HG03064 (cell line): ENCODE measurements around the gene HAGH.

Experiments
- ATAC-seq: cut with Tn5 transposase; IDR thresholded peaks from one replicate; pipeline ENCODE4 v1.9.1; 2021; ENCODE audit warnings: low read depth; ENCODE audit not compliant: unreplicated experiment

Gene HAGH

DNA sequence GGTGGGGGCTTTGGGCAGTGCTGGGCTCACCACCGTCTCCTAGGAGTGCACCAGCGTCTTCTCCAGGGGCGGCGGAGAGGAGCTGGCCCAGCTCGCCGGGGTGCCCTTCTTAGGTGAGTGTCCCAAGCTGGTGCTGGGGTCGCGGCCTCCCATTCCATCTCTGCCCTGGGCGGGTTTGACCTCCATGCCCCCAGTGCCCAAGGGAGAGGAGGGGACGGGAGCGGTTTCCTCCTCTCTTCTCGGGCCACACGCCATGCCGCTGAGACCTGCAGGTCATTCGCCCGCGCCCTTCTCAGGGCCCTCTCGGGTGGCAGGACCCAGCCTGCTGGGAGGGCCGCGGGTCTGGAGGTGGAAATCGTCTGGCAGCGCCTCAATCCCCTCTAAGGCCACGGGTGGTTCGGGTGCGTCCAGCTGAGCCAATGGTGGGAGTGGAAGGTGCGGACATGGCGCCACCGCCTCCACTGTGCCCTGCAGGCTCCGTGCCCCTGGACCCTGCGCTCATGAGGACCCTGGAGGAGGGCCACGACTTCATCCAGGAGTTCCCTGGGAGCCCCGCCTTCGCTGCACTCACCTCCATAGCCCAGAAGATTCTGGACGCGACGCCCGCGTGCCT, 38.4 kb downstream of the HAGH start:
- no peak for ATAC-seq

DNA sequence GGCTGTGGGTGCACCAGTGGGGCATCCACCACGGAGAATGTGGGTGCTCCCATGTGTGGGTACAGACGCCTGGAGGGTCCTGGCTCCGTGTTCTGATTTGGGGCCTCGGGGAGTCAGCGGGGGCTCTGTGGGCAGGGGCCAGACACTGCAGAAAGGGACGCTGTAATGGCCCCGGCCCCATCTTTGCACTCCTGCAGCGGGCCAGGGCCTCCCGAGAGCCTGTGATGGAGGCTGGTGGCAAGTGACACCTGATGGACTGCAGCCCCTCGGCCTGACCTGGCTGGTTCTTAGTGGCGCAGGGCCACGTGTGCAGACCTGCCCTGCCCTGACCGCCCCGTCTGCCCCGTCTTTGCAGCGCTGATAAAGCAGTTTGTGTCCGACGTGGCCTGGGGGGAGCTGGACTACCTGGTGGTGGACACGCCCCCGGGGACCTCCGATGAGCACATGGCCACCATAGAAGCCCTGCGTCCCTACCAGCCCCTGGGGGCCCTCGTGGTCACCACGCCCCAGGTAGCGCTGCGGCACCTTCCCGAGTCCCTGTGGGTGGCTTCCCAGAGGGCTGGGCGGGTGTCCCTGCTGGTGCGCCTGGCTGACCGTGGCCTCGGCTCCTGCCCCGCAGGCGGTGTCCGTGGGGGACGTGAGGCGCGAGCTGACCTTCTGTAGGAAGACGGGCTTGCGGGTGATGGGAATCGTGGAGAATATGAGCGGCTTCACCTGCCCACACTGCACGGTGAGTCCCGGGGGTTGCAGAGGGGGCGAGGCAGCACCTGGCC, 39.1 kb downstream of the HAGH start:
- ATAC-seq = no peak

DNA sequence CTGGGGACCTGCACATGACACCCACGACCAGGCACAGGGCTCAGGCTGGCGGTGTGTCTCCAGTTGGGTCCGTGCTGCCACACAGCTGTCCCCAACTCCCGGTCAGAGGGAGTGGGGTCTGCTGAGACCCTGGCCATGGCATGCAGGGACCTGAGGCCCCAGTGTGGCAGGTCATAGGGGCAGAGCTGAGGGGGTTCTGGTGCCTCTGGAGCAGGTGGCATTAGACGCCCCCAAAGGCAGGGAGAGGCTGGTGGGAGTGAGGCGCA, 39.6 kb downstream of the HAGH start:
- ATAC-seq = no peak

DNA sequence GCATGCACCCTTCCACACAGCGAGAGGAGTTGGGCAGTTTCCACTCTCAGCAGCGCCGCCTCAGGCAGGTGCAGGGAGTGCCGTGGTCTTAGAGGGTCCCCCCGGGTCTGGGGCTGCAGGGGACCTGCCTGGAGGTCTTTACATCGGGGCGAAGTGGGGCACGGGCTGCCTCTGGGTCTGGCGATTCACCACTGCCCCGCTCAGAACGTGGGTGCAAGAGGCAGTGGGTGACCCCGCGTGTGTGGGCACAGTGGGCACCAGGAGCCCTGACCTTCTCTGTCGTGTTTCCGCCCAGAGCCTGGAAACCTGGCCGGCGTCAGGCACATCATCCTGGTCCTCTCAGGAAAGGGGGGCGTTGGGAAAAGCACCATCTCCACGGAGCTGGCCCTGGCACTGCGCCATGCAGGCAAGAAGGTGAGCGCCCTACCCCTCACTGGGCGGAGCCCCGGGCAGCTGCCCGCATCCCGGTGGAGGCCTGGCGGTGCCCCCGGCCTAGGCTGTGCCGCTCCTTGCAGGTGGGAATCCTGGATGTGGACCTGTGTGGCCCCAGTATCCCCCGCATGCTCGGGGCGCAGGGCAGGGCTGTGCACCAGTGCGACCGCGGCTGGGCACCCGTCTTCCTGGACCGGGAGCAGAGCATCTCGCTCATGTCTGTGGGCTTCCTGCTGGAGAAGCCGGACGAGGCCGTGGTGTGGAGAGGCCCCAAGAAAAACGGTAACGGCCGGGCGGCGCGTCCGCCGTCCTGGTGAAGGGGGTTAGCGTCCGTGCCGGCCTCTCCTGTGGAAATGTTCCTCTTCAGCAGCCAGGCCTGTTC, 40.2 kb downstream of the HAGH start:
- no peak for ATAC-seq

DNA sequence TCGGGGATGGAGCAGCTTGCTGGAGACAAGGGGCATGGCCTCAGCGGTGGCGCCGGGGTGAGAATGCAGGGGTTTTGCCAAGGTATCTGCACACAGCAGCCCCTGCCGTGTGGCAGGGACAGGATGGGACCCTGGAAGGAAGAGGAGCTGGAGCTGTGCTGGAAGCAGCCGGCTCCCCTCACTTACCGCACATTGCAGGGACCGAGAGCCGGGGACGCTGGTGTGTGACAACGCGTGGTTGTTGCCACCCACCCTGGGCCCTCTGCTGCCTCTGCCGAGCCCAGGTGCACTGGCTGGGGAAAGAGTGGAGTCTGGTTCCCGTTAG, 40.8 kb downstream of the HAGH start:
- no peak for ATAC-seq

DNA sequence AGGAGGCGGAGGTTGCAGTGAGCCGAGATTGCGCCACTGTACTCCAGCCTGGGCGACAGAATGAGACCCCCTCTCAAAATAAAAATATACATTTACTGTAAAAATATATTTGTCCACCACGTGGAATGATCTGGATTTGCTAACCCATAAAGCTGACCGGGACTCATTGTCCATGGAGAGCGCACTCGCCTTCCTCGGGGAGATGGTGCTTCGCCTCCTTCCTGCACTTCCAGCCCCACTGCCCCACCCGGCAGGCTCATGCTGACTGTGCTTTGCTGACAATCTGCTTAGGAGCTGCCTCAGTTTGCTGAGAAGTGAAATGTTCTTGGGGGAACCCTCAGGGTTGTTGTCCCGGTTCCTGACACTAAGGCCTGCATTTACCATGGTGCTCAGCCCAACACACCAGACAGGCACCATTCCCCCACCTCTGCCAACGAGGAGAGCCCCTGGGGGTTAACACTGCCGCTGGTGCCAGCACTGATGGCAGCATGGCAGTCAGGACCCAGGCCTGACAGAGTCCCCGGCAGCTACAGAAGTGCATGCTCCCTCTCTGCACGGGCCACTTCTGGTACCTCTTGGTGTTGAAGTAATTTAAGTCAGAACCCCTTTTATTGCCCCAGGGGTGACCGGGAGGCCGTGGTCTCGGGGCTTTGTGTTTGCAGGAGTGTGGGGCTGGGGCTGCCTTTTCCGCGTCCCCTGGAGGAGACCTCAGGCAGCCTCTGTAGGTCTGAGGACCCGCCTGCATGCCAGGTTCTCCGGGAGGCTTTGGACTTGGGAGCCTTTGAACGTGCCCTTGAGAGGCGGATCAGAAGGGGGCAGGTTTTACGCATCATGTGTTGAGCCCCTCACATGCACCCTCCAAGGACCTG, 41.4 kb downstream of the HAGH start:
- no peak for ATAC-seq

DNA sequence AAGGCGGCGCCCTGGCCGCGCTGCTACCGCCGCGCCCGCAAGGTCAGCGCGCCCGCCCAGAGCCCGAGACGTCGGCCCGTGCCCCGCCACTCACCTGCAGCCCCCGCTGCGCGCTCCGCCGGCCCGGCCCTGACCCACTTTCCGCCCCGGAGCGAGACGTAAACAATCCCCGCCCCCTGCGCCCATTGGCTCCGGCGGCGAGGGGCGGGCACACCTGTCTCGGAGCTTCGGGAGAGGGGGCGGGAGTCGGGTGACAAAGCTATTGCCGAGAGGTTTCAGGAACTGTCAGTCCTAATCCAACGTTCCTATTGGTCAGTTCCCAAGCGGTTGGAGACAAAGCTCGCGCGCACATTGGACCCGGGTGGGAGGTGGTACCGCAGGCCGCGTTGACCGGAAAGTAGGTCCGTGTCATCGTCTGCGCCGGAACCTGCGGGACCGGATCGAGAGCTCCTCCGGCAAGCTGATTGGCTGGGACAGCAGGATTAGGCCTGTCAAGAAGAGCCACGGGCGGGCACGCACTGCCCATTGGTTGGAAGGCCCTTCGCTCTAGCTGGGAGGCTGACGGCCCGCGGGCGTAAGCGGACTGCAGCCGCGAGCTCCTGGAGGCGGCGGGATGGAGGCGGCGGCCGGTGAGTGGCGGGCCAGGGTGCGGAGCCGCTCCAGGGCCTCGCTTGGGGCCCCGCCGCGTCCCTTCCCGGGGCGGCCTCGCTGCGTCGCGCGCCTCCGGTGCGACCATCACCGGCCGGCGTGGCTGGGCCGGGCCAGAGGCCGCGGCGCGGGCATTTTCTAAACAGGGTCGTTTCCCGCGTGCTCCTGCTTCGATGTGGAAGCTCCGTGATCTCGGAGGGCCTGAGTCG, 44.0 kb downstream of the HAGH start, which contains the start of the genes NUBP2 and SPSB3:
TSS of gene NUBP2 (plus strand) at position 553 of the 857 bp plus-strand sequence. CDS start at position 614, 61 bp downstream.
TSS of gene SPSB3 (minus strand) at position 164 of the 857 bp plus-strand sequence. CDS start 1,088 bp downstream, outside the sequence.
- ATAC-seq = peak; percentile 67

DNA sequence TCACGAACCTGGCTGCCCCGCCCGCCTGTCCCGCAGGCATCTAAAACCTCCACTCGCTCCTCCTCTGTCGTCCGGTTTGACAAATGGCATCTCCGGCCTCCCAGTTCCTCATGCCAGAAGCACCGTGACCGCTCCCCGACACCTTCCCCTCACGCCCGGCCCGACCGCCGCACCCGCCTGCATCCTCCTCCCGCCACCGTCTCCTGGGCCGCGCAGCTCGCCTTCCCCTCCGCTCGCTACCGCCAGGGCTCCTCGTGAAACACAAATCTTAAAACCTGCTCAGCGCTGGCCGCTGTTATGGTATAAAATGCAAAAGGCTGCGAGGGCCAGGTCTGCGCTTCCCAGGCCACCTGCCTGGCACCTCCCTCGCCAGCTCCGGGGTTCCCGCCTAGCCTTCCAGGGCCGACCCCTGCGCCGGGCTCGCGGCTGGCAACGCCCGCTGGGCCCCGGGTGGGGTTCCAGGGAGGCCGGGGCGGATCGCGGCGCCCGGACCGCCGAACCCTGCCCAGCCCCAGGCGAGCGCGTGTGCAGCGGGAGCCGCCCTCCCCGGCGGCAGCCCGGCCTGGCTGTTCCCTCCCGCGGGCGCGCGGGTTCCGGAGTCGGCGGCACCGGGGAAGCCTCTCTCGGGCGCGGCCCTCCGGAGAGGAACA, 44.7 kb downstream of the HAGH start:
- peak; percentile 8 for ATAC-seq

DNA sequence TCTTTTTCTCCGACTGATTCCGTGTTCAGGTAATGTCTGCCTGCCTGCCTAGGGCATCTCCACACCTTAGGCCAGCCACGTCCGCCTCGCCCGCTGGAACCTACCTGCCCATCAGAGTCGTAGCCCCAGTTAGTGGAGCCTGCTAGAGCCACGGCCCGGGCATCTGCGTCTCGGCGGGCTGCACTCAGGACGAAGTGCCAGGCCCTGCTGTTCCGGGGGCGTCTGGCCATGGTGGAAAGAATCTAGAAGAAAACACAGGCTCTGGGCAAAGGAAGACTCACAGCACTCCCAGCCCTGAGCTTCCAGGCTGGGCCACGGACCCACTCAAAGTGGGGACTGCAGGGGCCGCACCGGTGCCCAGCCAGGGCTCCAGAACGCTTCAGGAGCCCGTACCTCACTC, 45.4 kb downstream of the HAGH start:
- ATAC-seq = no peak

DNA sequence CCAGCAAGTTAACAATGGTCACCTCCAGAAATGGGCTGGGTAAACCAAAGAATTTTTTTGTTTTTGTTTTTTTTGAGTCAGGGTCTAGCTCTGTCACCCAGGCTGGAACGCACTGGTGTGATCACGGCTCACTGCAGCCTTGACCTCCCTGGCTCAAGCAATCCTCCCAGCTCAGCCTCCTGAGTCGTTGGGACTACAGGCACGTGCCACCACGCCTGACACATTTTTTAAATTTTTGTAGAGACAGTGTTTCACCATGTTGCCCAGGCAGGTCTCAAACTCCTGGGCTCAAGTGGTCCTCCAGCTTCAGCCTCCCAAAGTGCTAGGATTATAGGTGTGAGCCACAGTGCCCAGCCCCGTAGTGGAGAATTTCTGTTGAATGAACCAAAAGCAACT, 46.0 kb downstream of the HAGH start:
- ATAC-seq = no peak

DNA sequence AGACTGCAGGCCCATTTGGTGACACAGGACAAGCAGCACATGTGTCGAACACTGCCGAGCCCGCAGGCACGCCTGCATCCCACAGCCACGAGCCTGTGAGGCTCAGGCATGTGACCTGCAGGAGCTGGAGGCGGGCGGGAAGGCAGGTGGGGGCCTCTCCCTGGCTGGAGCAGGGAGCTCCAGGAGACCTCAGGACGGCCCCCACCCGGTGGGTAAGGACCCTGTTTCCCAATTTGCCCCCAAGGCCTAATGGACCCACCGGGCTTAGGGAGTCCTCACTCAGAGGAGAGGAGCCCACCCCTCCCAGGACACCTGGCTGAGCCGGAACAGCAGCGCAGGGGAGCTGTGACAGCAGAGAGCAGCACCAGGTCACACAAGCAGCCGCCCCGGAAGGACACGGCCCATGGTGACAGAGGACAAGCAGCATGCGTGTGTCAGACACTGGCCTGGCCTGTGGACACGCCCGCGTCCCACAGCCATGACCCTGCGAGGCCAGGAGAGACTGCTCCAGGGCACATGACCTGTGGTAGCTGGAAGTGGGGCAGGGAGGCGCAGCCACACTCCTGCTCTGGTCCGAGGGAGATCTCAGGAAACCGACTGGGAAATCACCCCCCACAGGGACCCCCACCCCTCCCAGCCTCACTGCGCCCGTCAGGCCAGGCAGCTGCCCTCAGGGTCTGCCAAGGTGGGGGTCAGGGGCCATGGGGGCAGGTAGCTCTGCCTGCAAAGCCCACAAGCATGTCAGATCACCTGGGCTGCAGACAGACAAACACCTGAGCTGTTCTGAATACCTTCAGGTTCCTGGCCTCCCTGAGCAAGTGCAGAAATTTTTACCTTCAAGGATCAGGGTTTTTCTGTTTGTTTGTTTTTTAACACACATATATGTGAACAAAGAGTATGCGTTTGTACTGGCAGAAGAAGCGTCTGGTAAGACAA, 46.6 kb downstream of the HAGH start:
- ATAC-seq = no peak

DNA sequence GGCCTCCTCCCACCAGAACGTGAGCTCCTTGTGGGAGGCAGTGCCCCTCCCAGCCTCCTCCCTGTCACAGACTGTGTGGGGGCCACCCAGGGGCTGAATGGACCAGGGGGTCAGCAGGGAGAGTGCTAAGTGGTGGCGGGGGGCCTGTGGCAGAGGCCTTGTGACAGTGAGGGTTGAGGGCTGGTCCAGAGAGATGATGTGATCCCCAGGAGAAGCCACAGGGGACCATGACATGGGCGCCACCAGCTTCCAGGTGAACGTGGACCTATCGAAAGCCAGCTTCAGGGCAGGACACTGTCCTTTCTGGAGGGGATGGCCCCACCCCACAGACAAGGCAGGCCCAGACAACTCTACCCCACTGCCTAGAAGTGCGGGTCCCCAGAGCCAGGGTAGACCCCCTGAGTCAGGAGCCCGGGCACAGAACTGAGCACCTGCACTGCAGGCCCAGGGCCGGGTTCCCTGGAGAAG, 47.4 kb downstream of the HAGH start:
- ATAC-seq = no peak

DNA sequence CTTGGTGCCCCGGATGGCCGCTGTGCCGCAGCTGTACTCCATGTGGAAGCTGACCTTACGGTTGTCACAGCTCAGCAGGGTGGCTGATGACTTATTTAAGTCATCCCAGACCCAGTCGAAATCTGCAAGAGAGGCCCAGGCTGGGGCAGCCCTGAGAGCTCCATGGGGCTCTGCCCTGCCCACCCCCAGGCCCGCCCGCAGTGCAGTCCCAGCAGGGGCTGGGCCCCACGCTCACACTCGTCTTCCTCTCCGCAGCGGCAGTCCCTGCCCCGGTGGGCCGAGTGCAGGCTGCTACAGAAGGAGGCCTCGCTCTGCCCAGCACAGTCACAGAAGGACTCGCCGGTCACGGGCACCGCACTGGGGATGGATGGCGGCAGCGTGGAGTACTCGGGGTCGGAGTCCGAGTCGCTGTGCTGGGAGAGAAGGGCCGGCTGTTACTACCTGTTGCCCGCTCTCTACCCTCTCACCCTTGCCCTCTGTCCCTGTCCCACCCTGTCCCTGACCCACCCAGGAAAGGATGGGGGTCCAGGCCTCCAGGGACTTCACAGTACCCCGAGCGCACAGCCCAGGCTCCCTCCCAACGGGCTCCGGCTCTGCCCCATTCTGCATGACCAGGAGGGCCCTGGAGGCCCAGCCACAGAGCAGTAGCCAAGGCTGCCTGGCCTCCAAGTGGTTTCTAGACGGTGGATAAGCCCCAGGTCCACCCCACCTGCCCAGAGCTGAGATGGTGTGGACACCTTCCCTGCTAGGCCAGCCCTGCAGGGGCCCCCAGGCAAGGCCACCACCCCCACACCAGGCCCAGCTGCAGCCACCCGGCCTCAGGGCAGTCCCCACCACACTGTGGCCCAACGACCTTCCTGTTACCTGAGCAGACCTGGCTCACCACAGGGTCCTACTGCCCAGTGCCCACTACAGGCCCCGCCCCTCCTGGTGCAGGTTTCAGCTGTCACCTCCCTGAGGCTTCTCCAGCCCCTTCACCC, 48.1 kb downstream of the HAGH start:
- no peak for ATAC-seq

DNA sequence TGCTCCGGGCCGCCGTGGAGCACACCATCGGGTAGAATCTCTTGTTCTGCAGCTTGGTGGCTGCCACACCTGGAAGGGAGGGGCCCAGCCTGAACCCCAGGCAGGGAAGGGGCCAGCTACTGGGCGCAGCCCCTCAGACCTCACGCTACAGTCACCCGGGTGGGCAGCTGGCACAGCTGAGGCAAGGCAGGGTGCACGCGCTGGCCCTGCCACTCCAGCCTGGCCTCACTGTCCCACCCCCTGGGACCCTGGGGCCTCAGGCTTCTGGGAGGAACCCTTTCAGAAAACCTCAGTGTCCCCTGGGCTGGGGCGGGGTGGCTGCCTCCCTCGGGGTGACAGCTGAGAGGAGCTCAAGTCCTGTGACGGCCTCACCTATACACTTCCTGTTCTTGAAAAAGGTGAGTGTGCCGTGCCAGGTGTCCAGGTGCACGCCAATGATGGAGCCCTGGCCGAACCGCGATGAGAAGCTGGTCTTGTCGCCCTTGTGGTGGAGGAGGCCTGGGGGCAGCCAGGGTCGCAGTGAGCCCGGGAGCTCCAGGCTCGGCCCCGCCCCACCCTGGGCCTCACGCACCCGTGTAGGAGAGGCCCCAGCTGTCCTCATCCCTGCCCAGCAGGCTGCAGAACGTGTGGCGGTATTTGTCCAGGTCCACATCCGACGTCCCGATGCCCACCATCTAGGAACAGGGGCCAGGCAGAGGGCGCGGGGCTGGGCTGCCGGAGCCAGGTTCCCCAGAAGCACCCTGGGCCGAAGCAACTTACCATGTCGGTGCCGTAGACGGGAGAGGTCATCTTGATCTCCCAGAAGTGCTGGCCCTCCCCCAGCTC, 49.0 kb downstream of the HAGH start:
- ATAC-seq = no peak

DNA sequence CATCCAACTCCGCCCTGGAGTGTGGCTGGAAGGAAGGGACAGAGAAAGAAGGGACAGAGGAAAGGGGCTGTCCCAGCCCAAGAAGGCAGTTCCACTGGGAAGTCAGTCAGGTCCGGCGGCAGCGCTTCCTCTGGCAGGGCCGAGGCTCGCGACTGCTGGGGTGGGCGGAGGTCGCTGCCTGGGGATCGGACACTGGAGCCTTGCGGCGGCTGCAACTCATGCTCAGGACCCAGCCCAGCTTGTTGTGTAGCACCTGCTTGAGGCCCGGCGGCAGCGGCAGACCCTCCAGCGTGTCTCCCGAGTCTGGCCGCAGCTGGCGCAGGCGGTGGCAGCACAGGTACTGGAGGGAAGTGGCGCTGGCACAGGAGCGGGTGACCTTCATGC, 49.6 kb downstream of the HAGH start:
- ATAC-seq = no peak

DNA sequence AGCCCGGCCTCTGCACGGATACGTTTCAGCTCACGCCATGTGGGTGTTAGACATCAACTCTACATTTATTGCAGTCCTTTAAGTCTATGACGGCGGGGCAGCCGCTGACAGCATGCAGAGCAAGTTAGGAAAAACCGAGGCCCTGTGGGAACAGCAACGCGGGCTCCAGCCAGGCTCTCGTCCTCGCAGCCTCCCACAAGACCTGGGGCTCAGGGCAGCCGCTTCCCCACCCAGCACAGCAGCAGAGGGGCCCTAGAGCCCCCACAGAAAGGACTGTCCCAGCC, 50.0 kb downstream of the HAGH start:
- no peak for ATAC-seq
